OCI-LY7 (cell line): ENCODE data around the gene AOX1. TPM values are rescaled to one million over a fixed set of nuclear protein-coding genes. Genes with fewer than 3 reads are reported as not detected.

ENCODE experiments used
- BruUV-seq: library from RNA; stranded (reverse); fragments of 400-500 nt; replicated peaks from 2 replicates; lab custom pipeline; 2021; lab: Mats Ljungman, UMichigan
- CTCF ChIA-PET: fragments of 300-600 bp; sonication (Branson Sonifier 250); formaldehyde crosslinking; loops from one replicate; lab custom pipeline; 2022; ENCODE audit warnings: antibody characterized with exemption; ENCODE audit not compliant: unreplicated experiment; lab: Charles Lee
- POLR2A ChIA-PET: fragments of 300-600 bp; sonication (Branson Sonifier 250); formaldehyde crosslinking; loops from one replicate; lab custom pipeline; 2022; ENCODE audit warnings: antibody characterized with exemption; lab: Charles Lee
- DNase-seq: peaks from one replicate; pipeline ENCODE4 v3.0.0-alpha.2; 2015; ENCODE audit warnings: low spot score
- H2AFZ ChIP-seq: fragments of 200-600 bp; sonication (generic), shearing (Covaris generic); 2 replicates; pipeline ENCODE4 v1.6.1; 2014; ENCODE audit warnings: mild to moderate bottlenecking, antibody characterized with exemption, low read length, moderate library complexity
- H3K27ac ChIP-seq: fragments of 200-600 bp; sonication (generic); 2 replicates; pipeline ENCODE4 v1.5.1; 2014; ENCODE audit warnings: mixed run types, low read depth, mild to moderate bottlenecking, moderate library complexity, low read length, inconsistent platforms; ENCODE audit not compliant: poor library complexity, severe bottlenecking
- H3K36me3 ChIP-seq: fragments of 200-600 bp; sonication (generic); 2 replicates; pipeline ENCODE4 v1.6.1; 2014; ENCODE audit warnings: mild to moderate bottlenecking, antibody characterized with exemption, low read length, moderate library complexity, mixed read lengths; ENCODE audit not compliant: insufficient read depth
- H3K4me1 ChIP-seq: fragments of 200-600 bp; sonication (generic); 2 replicates; pipeline ENCODE4 v1.5.1; 2014; ENCODE audit warnings: mild to moderate bottlenecking, low read length; ENCODE audit not compliant: insufficient read depth, poor library complexity, severe bottlenecking
- H3K4me2 ChIP-seq: fragments of 200-600 bp; sonication (generic); 2 replicates; pipeline ENCODE4 v1.6.1; 2014; ENCODE audit warnings: mild to moderate bottlenecking, low read length
- H3K4me3 ChIP-seq: fragments of 200-600 bp; sonication (generic); 2 replicates; pipeline ENCODE4 v1.5.1; 2014; ENCODE audit warnings: mild to moderate bottlenecking, low read depth, low read length; ENCODE audit not compliant: poor library complexity, severe bottlenecking
- H3K79me2 ChIP-seq: fragments of 200-600 bp; sonication (generic); 2 replicates; pipeline ENCODE4 v1.6.1; 2016; ENCODE audit warnings: low read depth, mild to moderate bottlenecking, low read length, moderate library complexity, mixed read lengths; ENCODE audit not compliant: insufficient read depth
- H3K9me2 ChIP-seq: fragments of 200-600 bp; sonication (generic); 2 replicates; pipeline ENCODE4 v1.6.1; 2016; ENCODE audit warnings: mild to moderate bottlenecking, low read length, mixed read lengths; ENCODE audit not compliant: insufficient read depth
- H3K9me3 ChIP-seq: fragments of 200-600 bp; sonication (generic); 2 replicates; pipeline ENCODE4 v1.6.1; 2014; ENCODE audit warnings: mild to moderate bottlenecking, mixed run types, low read length, mixed read lengths
- H4K20me1 ChIP-seq: fragments of 200-600 bp; sonication (generic); 2 replicates; pipeline ENCODE4 v1.6.1; 2014; ENCODE audit warnings: mild to moderate bottlenecking, antibody characterized with exemption, low read length, moderate library complexity, mixed read lengths; ENCODE audit not compliant: insufficient read depth
- EZH2phosphoT487 ChIP-seq: fragments of 200-600 bp; sonication (generic); IDR thresholded peaks from 2 replicates; pipeline ENCODE4 v1.6.1; 2018; ENCODE audit warnings: low read depth, borderline replicate concordance, mild to moderate bottlenecking, mixed run types, antibody characterized with exemption, low read length, moderate library complexity, mixed read lengths
- intact Hi-C: fragments of 100-400 bp; cut with micrococcal nuclease; formaldehyde crosslinking; loops from one replicate; pipeline ENCODE4 v1.10.0; 2022; ENCODE audit not compliant: unreplicated experiment
- total RNA-seq, 2 experiments: library from RNA; depleted of rRNA in 1 of 2; stranded (reverse); fragments of >200 nt in 1 of 2; shearing (Covaris generic) in 1 of 2; gene quantifications; 2 replicates each; pipeline ENCODE4 v1.2.3, GENCODE V29; 2014 to 2022
- TF ChIP-seq, protein P1 (sequence below): fragments of 200-600 bp; sonication (generic); conservative IDR thresholded peaks from 2 replicates; pipeline ENCODE4 v1.5.1; 2014; ENCODE audit warnings: mild to moderate bottlenecking, antibody characterized with exemption, low read length, moderate library complexity, mixed read lengths

The AOX1 gene
- total RNA-seq, 2 experiments from 2014 or later: 0.06 TPM; not detected in 1

DNA sequence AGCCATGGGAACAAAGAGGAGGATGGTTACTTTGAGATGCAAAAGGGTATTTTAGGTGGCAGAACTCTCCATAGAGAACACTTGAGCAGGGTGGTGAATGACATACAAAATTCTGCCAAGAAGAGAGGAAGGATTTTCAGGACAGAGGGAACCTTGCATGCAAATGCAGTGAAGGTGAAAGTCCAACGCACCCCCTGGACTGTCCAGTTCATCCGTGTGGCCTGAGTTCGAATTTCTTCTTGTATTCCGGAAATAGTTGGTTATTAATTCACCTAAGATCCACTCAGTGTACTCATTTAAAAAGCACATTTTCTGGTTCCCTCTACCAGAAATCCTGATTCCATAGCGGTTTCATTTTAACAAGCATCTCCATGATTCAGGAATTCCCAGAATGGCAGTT is 5.5 kb downstream of the AOX1 start:
- Histone ChIP-seq H3K9me3 (no peaks in the 10 kb centered on the region), H3K79me2 (no peaks in the 10 kb centered on the region), H3K4me1 (no peaks in the 10 kb centered on the region), H3K36me3 (no peaks in the 10 kb centered on the region), H3K27ac (no peak overlapping the region), H3K4me3 (no peak overlapping the region), H2AFZ (no peak overlapping the region), H3K4me2 (no peak overlapping the region), H3K9me2 (no peaks in the 10 kb centered on the region), H4K20me1 (no peaks in the 10 kb centered on the region)
- TF ChIP-seq, protein P1, sequence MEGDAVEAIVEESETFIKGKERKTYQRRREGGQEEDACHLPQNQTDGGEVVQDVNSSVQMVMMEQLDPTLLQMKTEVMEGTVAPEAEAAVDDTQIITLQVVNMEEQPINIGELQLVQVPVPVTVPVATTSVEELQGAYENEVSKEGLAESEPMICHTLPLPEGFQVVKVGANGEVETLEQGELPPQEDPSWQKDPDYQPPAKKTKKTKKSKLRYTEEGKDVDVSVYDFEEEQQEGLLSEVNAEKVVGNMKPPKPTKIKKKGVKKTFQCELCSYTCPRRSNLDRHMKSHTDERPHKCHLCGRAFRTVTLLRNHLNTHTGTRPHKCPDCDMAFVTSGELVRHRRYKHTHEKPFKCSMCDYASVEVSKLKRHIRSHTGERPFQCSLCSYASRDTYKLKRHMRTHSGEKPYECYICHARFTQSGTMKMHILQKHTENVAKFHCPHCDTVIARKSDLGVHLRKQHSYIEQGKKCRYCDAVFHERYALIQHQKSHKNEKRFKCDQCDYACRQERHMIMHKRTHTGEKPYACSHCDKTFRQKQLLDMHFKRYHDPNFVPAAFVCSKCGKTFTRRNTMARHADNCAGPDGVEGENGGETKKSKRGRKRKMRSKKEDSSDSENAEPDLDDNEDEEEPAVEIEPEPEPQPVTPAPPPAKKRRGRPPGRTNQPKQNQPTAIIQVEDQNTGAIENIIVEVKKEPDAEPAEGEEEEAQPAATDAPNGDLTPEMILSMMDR: no peak
- TF ChIP-seq EZH2phosphoT487: no peak
- no TSS peak for BruUV-seq
- intact Hi-C loops: no loop called here
- no peak for DNase-seq
- CTCF ChIA-PET: no interaction called here
- POLR2A ChIA-PET: no interaction called here

DNA sequence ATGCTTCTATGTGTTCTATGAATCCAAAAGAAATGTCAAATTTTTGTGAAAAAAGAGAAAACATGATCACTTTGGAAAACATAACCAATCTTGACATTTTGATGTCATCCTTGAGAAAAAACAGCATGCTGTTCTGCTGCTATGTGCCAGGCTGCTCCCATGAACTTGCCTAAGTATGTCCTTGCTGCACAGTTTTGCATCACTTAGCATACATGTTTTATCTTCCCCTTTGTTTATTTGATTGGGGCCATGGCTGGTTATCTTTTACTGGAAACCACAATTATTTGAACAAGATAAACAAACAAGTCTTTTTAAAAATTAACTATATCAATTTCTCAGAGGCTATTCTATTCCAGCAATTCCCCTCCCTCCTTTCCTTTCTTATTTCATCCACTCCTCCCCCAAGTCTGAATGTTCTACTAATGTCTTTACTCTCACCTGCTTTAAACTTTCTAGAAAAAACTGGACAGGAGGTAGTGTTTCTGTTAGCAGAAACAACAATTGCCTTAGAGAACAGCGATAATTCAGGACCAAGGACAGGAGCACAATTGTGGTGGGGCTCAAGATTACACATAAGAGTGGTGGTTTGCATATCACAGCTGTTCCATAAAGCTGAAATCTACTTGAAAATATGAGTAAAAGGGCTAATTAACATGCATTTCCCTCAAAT is 6.7 kb downstream of the AOX1 start:
- Histone ChIP-seq H3K36me3 (no peaks in the 10 kb centered on the region), H3K4me2 (no peak overlapping the region), H3K9me2 (no peaks in the 10 kb centered on the region), H3K27ac (no peak overlapping the region), H2AFZ (no peak overlapping the region), H3K4me3 (no peak overlapping the region), H3K9me3 (no peaks in the 10 kb centered on the region), H3K79me2 (no peaks in the 10 kb centered on the region), H4K20me1 (no peaks in the 10 kb centered on the region), H3K4me1 (no peaks in the 10 kb centered on the region)
- no TSS peak for BruUV-seq
- ChIA-PET CTCF (no interaction called here), POLR2A (interaction anchor here (0.6 kb wide), 1 partner anchor 51 kb away, joined by 3 read pairs; no protein-coding TSS in a partner anchor)
- intact Hi-C loops: no loop called here
- TF ChIP-seq, protein P1: no peak
- no peak for TF ChIP-seq EZH2phosphoT487
- peak; percentile 12 for DNase-seq

DNA sequence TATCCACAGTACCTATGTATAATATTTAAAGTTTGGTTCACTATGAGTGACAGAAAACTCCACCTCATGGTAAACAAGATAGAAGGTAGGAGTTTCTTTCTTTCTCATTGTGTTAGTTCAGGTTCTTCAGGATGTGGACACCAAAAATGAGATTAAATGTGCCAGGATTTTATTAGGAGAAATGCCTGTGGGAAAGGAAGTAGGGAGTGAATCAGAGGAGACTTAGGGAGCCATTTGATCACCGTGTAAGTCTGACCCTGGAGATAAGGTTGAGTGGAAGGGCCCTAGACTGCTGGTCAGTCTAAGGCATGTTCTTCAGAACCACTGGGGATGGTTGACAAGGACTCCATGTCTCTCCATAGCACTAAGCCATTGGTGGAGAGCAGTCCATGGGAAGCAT is 8.1 kb downstream of the AOX1 start:
- Histone ChIP-seq H3K36me3 (no peaks in the 10 kb centered on the region), H3K4me3 (no peak overlapping the region), H3K9me2 (no peaks in the 10 kb centered on the region), H3K4me1 (no peaks in the 10 kb centered on the region), H3K4me2 (no peak overlapping the region), H4K20me1 (no peaks in the 10 kb centered on the region), H3K9me3 (no peaks in the 10 kb centered on the region), H2AFZ (no peak overlapping the region), H3K79me2 (no peaks in the 10 kb centered on the region), H3K27ac (no peak overlapping the region)
- BruUV-seq: no TSS peak
- POLR2A ChIA-PET: no interaction called here
- intact Hi-C loops: no loop called here
- no peak for DNase-seq
- CTCF ChIA-PET: no interaction called here
- TF ChIP-seq EZH2phosphoT487: no peak
